Esophagus muscularis mucosa (tissue), 4 donors: Measurements from ENCODE around the gene PRKCE.

Experiments
- CTCF ChIP-seq, 3 experiments: fragments of 200-600 bp in 2 of 3; fragments of 450-650 bp in 1 of 3; sonication (generic) in 2 of 3; IDR thresholded peaks; one replicate each; pipeline ENCODE4 v1.5.1; 2017 to 2019; ENCODE audit warnings: antibody characterized with exemption in 3 of 3, mild to moderate bottlenecking in 2 of 3, moderate library complexity in 1 of 3
- EP300 ChIP-seq: sonication (generic); formaldehyde crosslinking; IDR thresholded peaks from one replicate; pipeline ENCODE4 v1.6.1; 2017; ENCODE audit warnings: antibody characterized with exemption
- POLR2A ChIP-seq: fragments of 450-650 bp; IDR thresholded peaks from one replicate; pipeline ENCODE4 v1.6.1; 2017; ENCODE audit warnings: antibody characterized with exemption, moderate library complexity, mild to moderate bottlenecking, low read depth
- POLR2AphosphoS5 ChIP-seq, 2 donors: sonication (generic); formaldehyde crosslinking; IDR thresholded peaks; one replicate each; pipeline ENCODE4 v1.6.1; 2017; ENCODE audit warnings: antibody characterized with exemption in 2 of 2

GRCh38 chr2:46132996-46133395 is 481.5 kb downstream of the PRKCE start:
- TF ChIP-seq CTCF (IDR thresholded peaks at IDR 0.05) = no peak
- TF ChIP-seq EP300 = no peak
- TF ChIP-seq POLR2A = no peak
- TF ChIP-seq POLR2AphosphoS5 (IDR thresholded peaks at IDR 0.05) = no peak
